ENCODE results near the gene CTAGE1. TPM values are rescaled to one million over a fixed set of nuclear protein-coding genes. Genes with fewer than 3 reads are reported as not detected.

CTAGE1 gene, protein sequence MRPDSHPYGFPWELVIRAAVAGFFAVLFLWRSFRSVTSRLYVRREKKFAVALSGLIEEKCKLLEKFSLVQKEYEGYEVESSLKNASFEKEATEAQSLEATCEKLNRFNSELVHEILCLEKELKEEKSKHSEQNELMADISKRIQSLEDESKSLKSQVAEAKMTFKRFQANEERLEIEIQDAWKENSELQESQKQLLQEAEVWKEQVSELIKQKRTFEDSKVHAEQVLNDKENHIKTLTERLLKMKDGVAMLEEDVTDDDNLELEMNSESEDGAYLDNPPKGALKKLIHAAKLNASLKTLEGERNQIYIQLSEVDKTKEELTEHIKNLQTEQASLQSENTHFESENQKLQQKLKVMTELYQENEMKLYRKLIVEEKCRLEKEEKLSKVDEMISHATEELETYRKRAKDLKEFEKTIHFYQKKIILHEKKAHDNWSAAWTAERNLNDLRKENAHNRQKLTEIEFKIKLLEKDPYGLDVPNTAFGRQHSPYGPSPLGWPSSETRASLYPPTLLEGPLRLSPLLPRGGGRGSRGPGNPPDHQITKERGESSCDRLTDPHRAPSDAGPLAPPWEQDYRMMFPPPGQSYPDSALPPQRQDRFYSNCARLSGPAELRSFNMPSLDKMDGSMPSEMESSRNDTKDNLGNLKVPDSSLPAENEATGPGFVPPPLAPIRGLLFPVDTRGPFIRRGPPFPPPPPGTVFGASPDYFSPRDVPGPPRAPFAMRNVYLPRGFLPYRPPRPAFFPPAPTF
- total RNA-seq: not detected

DNA sequence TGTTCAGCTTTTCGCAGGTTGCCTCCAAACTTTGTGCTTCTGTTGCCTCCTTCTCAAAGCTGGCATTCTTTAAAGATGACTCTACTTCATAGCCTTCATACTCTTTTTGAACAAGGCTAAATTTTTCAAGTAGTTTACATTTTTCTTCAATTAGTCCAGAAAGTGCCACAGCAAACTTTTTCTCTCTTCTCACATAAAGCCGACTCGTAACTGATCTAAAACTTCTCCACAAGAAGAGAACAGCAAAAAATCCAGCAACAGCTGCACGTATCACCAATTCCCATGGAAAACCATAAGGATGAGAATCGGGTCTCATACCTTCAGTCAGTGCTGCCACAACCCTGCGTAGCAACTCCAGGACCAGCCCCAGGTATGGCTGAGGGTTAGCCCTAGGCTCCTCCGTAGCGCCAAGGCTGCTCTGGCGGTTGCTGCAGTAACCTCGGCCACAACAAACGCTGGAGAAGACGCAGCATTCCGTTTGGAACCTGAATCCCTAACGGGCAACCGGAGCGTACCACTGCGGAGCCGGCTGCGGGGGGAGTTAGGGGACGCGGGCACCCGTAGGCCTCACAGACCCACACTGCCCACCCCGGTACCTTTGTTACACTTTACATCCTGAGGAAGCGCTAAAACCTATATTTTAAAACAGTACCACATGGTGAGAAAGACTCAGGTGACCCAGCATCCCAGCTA is at the start of gene CTAGE1:
Gene CTAGE1, minus strand, starts transcription at position 420 of the 693 bp plus-strand sequence. Its CDS starts 104 bp downstream, at position 316.
- ATAC-seq (replicated peaks in 1 of 2): no peak
- Mint-ChIP-seq H3K27ac (no peak within 1 kb of the TSS), H3K4me1 (ENCODE audit: low read depth) (no peaks in the 10 kb centered on the region), H3K9me3 (peaks cover 6 to 9% of the 10 kb centered on the region in 2 donors), H3K36me3 (ENCODE audit: insufficient read depth in 2 of 2) (no peaks in the 10 kb centered on the region), H3K27me3 (ENCODE audit: low read depth) (no peaks in the 10 kb centered on the region), H3K4me3 (no peak within 1 kb of the TSS)
- no peak for DNase-seq

DNA sequence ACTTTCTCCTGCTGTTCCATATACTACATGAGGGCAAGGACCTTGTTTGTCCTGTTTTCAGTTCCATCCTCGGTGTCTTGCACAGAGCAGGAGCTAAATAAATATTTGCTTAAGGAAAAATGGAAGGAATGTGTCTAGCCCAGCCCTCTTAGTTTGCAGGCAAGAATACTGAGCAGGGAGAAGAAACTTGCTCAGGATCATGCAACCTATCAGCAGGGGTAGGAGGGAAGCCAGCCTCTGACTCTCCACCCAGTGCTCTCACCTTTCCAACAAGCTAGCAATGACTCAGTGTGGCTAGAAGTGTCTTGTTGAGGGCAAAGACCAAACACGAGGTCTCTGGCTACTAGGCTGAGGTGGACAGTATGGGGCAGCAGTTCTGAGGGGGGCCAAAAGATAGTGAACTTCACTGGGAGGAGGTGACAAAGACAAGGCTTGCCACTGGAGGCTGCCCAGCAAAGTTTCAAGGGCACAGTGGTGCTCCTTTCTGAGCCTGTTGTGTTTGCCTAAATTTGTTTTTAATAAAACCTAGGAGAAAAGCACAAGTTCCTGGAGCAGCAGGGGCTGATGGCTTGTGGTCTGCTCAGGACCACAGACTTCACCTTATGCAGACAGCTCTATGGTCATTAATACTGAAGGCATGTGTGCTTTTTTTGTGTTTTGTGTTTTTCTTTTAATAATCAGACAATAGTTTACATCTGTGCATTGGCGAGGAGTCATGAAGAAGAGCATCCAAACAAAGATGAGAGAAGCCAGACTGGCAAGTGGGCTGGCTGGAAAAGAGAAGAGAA is 49.1 kb upstream of the CTAGE1 start:
- Mint-ChIP-seq H3K9me3 (peaks cover 0 to 2% of the 10 kb centered on the region in 2 donors), H3K4me3 (no peak overlapping the region), H3K27ac (no peak overlapping the region), H3K27me3 (ENCODE audit: low read depth) (no peaks in the 10 kb centered on the region), H3K36me3 (ENCODE audit: insufficient read depth in 2 of 2) (no peaks in the 10 kb centered on the region), H3K4me1 (ENCODE audit: low read depth) (no peaks in the 10 kb centered on the region)
- DNase-seq: no peak
- peak in 1 of 2 donors; percentile 31 for ATAC-seq (replicated peaks in 1 of 2)

GRCh38 chr18:22465859-22466457 is 48.2 kb upstream of the CTAGE1 start:
- H3K9me3 Mint-ChIP-seq: peaks cover 0 to 2% of the 10 kb centered on the region in 2 donors
- no peaks in the 10 kb centered on the region for H3K27me3 Mint-ChIP-seq (ENCODE audit: low read depth)
- peak overlapping the region in 1 of 2 donors; percentile 14 for H3K4me3 Mint-ChIP-seq
- DNase-seq (peak in 1 of 2 donors; percentile 3), ATAC-seq (replicated peaks in 1 of 2) (peak; percentile 60 to 83)
- H3K4me1 Mint-ChIP-seq (ENCODE audit: low read depth): no peaks in the 10 kb centered on the region
- no peaks in the 10 kb centered on the region for H3K36me3 Mint-ChIP-seq (ENCODE audit: insufficient read depth in 2 of 2)
- no peak overlapping the region for H3K27ac Mint-ChIP-seq

DNA sequence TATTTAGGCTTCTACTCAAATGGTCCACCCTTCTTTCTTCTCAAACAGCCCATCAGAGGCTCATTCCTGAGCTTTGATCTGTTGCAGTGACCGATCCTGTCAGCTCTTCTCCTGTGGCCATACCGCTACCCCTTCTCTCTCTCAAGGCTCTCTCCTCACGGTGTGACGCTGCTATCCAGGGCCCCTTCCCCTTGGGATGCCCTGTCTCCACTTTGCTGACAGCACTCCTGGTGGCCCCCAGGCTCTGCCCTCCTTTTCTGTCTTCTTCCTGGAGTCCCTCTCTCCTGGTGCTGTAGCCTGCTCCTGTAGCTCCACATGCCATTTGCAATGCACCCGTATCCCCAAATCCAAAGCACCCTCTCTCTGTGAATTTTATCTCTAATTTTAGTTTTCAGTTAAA is 45.4 kb upstream of the CTAGE1 start:
- DNase-seq (no peak), ATAC-seq (replicated peaks in 1 of 2) (no peak)
- Mint-ChIP-seq H3K27me3 (ENCODE audit: low read depth) (no peaks in the 10 kb centered on the region), H3K9me3 (no peaks in the 10 kb centered on the region), H3K27ac (no peak overlapping the region), H3K4me3 (no peak overlapping the region), H3K4me1 (ENCODE audit: low read depth) (no peaks in the 10 kb centered on the region), H3K36me3 (ENCODE audit: insufficient read depth in 2 of 2) (no peaks in the 10 kb centered on the region)

- H3K36me3 Mint-ChIP-seq (ENCODE audit: insufficient read depth in 2 of 2): no peaks in the 10 kb centered on the region
- no peak overlapping the region for H3K27ac Mint-ChIP-seq
- H3K9me3 Mint-ChIP-seq: no peaks in the 10 kb centered on the region
- H3K4me3 Mint-ChIP-seq: no peak overlapping the region
- no peaks in the 10 kb centered on the region for H3K27me3 Mint-ChIP-seq (ENCODE audit: low read depth)
- ATAC-seq (replicated peaks in 1 of 2): no peak
- H3K4me1 Mint-ChIP-seq (ENCODE audit: low read depth): no peaks in the 10 kb centered on the region
- DNase-seq: no peak
Observed at GRCh38 chr18:22459491-22459890, 41.8 kb upstream of the CTAGE1 start.

- no peak for ATAC-seq (replicated peaks in 1 of 2)
- H3K27me3 Mint-ChIP-seq (ENCODE audit: low read depth): no peaks in the 10 kb centered on the region
Observed at GRCh38 chr18:22457524-22457923, 39.8 kb upstream of the CTAGE1 start.

DNA sequence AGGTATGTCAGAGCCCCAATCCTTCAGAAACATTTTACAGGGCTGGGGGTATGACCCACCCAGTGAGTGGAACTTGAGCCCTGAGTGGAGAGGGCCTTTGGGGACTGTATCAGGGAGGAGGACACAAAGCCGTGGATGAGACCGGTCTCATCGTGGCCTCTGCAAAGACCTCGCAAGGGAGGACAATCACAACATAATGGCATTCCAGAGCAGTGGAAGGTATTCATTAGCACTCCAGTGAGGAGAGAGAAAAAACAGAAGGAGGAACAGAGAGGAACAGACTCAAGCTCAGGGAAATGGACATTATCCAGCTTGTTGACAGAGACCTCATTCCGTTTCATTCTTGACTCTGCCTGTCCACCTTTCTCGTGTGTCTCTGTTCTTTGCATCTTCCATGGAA is 38.8 kb upstream of the CTAGE1 start:
- no peaks in the 10 kb centered on the region for H3K36me3 Mint-ChIP-seq (ENCODE audit: insufficient read depth in 2 of 2)
- no peak overlapping the region for H3K4me3 Mint-ChIP-seq
- no peak overlapping the region for H3K27ac Mint-ChIP-seq
- H3K4me1 Mint-ChIP-seq (ENCODE audit: low read depth): no peaks in the 10 kb centered on the region
- ATAC-seq (replicated peaks in 1 of 2) (no peak), DNase-seq (no peak)
- no peaks in the 10 kb centered on the region for H3K9me3 Mint-ChIP-seq
- H3K27me3 Mint-ChIP-seq (ENCODE audit: low read depth): no peaks in the 10 kb centered on the region

More at GRCh38 chr18:22457524-22457923, 39.8 kb upstream of the CTAGE1 start:
- Mint-ChIP-seq H3K9me3 (no peaks in the 10 kb centered on the region), H3K4me1 (ENCODE audit: low read depth) (no peaks in the 10 kb centered on the region), H3K4me3 (no peak overlapping the region), H3K27ac (no peak overlapping the region), H3K36me3 (ENCODE audit: insufficient read depth in 2 of 2) (no peaks in the 10 kb centered on the region)
- DNase-seq: no peak

- no peaks in the 10 kb centered on the region for H3K27me3 Mint-ChIP-seq (ENCODE audit: low read depth)
- H3K4me1 Mint-ChIP-seq (ENCODE audit: low read depth): no peaks in the 10 kb centered on the region
- DNase-seq (no peak), ATAC-seq (replicated peaks in 1 of 2) (no peak)
- no peak overlapping the region for H3K4me3 Mint-ChIP-seq
- H3K36me3 Mint-ChIP-seq (ENCODE audit: insufficient read depth in 2 of 2): no peaks in the 10 kb centered on the region
- H3K9me3 Mint-ChIP-seq: no peaks in the 10 kb centered on the region
- H3K27ac Mint-ChIP-seq: no peak overlapping the region
Observed at GRCh38 chr18:22456116-22456480, 38.4 kb upstream of the CTAGE1 start.

- DNase-seq (no peak), ATAC-seq (replicated peaks in 1 of 2) (no peak)
- no peak overlapping the region for H3K4me3 Mint-ChIP-seq
- H3K36me3 Mint-ChIP-seq (ENCODE audit: insufficient read depth in 2 of 2): peaks cover 0 to 2% of the 10 kb centered on the region in 2 donors
- H3K9me3 Mint-ChIP-seq: peaks cover 0 to 4% of the 10 kb centered on the region in 2 donors
- H3K27me3 Mint-ChIP-seq (ENCODE audit: low read depth): no peaks in the 10 kb centered on the region
- H3K27ac Mint-ChIP-seq: no peak overlapping the region
- no peaks in the 10 kb centered on the region for H3K4me1 Mint-ChIP-seq (ENCODE audit: low read depth)
Observed at GRCh38 chr18:22455425-22456115, 37.9 kb upstream of the CTAGE1 start.

DNA sequence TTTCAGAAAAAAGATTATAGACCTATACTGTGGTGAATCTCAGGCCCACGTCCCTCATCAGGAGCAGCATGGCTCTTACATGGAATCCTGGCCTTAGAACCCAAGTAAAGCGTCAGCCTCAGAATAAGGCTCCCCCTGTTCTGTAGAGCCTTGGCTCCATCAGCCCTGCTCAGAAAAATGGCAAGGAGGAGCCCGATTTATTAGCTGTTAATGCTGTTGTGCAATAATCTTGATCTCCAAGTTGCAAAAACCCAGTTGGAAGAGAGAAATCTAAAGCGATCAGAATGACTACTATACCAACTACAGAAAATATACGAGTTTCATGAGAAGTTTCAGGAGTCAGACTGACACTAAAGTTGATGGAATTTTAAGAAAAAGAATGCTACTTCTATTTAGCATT is 35.6 kb upstream of the CTAGE1 start:
- Mint-ChIP-seq H3K4me3 (no peak overlapping the region), H3K9me3 (peaks cover 13 to 14% of the 10 kb centered on the region in 2 donors), H3K27ac (no peak overlapping the region), H3K36me3 (ENCODE audit: insufficient read depth in 2 of 2) (peaks cover 1 to 2% of the 10 kb centered on the region in 2 donors), H3K27me3 (ENCODE audit: low read depth) (no peaks in the 10 kb centered on the region), H3K4me1 (ENCODE audit: low read depth) (no peaks in the 10 kb centered on the region)
- ATAC-seq (replicated peaks in 1 of 2) (no peak), DNase-seq (no peak)

- H3K9me3 Mint-ChIP-seq: peaks cover 13 to 14% of the 10 kb centered on the region in 2 donors
- H3K36me3 Mint-ChIP-seq (ENCODE audit: insufficient read depth in 2 of 2): peaks cover 1 to 2% of the 10 kb centered on the region in 2 donors
- ATAC-seq (replicated peaks in 1 of 2) (no peak), DNase-seq (no peak)
- H3K4me3 Mint-ChIP-seq: no peak overlapping the region
- no peak overlapping the region for H3K27ac Mint-ChIP-seq
- H3K4me1 Mint-ChIP-seq (ENCODE audit: low read depth): no peaks in the 10 kb centered on the region
- no peaks in the 10 kb centered on the region for H3K27me3 Mint-ChIP-seq (ENCODE audit: low read depth)
Observed at GRCh38 chr18:22452226-22452668, 34.5 kb upstream of the CTAGE1 start.

DNA sequence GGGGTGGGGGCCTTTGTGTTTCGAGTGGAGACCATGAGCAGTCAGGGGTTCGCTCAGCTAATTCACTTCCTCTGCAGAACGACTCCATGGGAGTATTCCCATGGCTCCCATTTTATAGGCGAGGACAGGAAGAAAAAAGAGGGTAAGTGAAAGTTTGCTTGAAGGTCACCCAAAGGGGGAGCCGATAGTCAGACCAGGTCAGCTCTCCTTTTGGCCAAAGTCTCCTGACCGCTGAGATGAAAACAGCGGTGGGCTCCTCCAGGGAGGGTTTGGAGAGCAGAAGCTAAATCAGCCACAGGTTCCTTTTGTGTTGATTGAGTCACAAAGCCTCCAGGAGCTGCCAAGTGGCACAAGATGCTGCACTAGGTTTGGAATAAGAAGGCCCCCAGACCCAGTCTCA is 34.1 kb upstream of the CTAGE1 start:
- ATAC-seq (replicated peaks in 1 of 2): no peak
- Mint-ChIP-seq H3K27me3 (ENCODE audit: low read depth) (no peaks in the 10 kb centered on the region), H3K4me1 (ENCODE audit: low read depth) (no peaks in the 10 kb centered on the region), H3K9me3 (peaks cover 13 to 14% of the 10 kb centered on the region in 2 donors), H3K27ac (no peak overlapping the region), H3K4me3 (no peak overlapping the region), H3K36me3 (ENCODE audit: insufficient read depth in 2 of 2) (peaks cover 1 to 2% of the 10 kb centered on the region in 2 donors)
- DNase-seq: no peak
